ENCODE data around the gene INPP5K.

INPP5K gene

DNA sequence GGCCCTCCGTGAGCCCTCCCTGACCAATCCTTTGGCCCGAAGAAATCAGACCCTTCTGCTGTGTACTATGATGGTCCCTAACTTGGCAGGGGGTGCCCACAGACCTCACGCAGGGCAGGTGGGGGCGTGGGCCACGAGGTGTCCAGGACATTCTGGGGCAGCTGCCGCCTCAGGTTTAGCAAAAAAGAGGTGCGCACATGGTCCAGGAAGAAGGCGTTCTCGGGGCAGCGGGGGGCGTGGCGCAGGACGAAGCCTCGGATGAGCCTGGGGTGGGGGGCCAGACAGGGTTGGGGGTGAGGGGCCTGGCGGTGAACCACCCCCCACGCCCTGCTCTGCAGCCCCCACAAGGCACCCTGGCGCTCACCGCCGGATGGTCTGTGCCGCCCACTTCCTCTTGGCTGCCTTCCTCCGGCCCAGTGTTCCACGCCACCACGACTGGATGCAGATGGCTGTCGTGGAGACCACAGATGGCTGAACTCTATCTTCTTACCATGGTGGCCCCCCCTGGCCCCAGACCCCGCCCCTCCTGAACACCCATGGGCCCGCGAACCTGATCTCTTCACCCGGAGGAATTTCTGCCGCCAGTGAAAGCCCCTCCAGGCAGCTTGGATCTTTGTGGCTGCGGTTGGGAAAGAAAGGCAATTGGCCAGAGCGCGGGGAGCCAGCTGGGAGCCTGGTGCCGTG is 46.2 kb downstream of the INPP5K start:
- Histone ChIP-seq H3K36me3 (ENCODE audit: control insufficient read depth, low read length) (peaks cover 12% of the 10 kb centered on the region), H4K20me1 (ENCODE audit: control insufficient read depth, insufficient read depth, low read depth, low read length) (no peaks in the 10 kb centered on the region), H3K27me3 (ENCODE audit: control insufficient read depth, low read length) (no peaks in the 10 kb centered on the region), H3K4me3 (ENCODE audit: low read length) (no peak overlapping the region), H3F3A (ENCODE audit: control insufficient read depth, insufficient read depth) (no peaks in the 10 kb centered on the region), H3K4me1 (ENCODE audit: control insufficient read depth, low read length) (peaks cover 9% of the 10 kb centered on the region), H3K79me2 (ENCODE audit: control insufficient read depth, low read length) (no peaks in the 10 kb centered on the region), H3K27ac (ENCODE audit: low read depth, low read length) (no peak overlapping the region), H3K4me2 (ENCODE audit: low read length) (no peak overlapping the region), H3K9me2 (replicated peaks; ENCODE audit: control insufficient read depth, low read length) (no peaks in the 10 kb centered on the region), H3K9me3 (ENCODE audit: control insufficient read depth, insufficient read depth, low read length) (no peaks in the 10 kb centered on the region)
- TF ChIP-seq, protein P1, sequence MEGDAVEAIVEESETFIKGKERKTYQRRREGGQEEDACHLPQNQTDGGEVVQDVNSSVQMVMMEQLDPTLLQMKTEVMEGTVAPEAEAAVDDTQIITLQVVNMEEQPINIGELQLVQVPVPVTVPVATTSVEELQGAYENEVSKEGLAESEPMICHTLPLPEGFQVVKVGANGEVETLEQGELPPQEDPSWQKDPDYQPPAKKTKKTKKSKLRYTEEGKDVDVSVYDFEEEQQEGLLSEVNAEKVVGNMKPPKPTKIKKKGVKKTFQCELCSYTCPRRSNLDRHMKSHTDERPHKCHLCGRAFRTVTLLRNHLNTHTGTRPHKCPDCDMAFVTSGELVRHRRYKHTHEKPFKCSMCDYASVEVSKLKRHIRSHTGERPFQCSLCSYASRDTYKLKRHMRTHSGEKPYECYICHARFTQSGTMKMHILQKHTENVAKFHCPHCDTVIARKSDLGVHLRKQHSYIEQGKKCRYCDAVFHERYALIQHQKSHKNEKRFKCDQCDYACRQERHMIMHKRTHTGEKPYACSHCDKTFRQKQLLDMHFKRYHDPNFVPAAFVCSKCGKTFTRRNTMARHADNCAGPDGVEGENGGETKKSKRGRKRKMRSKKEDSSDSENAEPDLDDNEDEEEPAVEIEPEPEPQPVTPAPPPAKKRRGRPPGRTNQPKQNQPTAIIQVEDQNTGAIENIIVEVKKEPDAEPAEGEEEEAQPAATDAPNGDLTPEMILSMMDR (IDR thresholded peaks at IDR 0.05; ENCODE audit: low read depth, low read length, poor library complexity, severe bottlenecking): no peak

DNA sequence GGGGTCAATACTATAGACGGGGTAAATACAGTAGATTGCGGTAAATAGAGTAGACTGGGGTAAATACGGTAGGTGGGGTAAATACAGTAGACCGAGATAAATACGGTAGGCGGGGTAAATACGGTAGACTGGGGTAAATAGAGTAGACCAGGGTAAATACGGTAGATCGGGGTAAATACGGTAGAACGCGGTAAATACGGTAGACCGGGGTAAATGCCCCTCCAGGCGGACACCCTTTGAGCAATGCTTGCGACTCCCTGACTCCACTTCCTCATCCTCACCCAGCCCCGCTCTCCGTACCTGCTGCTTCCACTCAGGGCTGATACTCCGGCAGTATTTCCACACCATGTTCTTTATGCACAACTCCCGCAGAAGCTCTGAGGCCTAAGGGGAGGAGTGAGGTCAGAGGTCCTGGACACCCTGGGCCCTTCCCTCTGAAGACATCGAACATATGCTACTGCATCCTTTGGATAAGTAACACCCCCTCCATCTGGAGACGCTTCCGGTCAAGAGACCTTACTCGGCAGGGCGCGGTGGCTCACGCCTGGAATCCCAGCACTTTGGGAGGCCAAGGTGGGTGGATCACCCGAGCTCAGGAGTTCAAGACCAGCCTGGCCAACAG is 47.1 kb downstream of the INPP5K start:
- Histone ChIP-seq H3K27ac (ENCODE audit: low read depth, low read length) (no peak overlapping the region), H3K4me1 (ENCODE audit: control insufficient read depth, low read length) (peaks cover under 1% of the 10 kb centered on the region), H4K20me1 (ENCODE audit: control insufficient read depth, insufficient read depth, low read depth, low read length) (no peaks in the 10 kb centered on the region), H3K36me3 (ENCODE audit: control insufficient read depth, low read length) (peaks cover 12% of the 10 kb centered on the region), H3K9me2 (replicated peaks; ENCODE audit: control insufficient read depth, low read length) (no peaks in the 10 kb centered on the region), H3F3A (ENCODE audit: control insufficient read depth, insufficient read depth) (no peaks in the 10 kb centered on the region), H3K4me2 (ENCODE audit: low read length) (no peak overlapping the region), H3K4me3 (ENCODE audit: low read length) (no peak overlapping the region), H3K9me3 (ENCODE audit: control insufficient read depth, insufficient read depth, low read length) (no peaks in the 10 kb centered on the region), H3K27me3 (ENCODE audit: control insufficient read depth, low read length) (no peaks in the 10 kb centered on the region), H3K79me2 (ENCODE audit: control insufficient read depth, low read length) (no peaks in the 10 kb centered on the region)
- TF ChIP-seq, protein P1 (IDR thresholded peaks at IDR 0.05; ENCODE audit: low read depth, low read length, poor library complexity, severe bottlenecking): no peak
- no peak for TF ChIP-seq EZH2phosphoT487 (IDR thresholded peaks at IDR 0.05; ENCODE audit: borderline replicate concordance, low read length)

DNA sequence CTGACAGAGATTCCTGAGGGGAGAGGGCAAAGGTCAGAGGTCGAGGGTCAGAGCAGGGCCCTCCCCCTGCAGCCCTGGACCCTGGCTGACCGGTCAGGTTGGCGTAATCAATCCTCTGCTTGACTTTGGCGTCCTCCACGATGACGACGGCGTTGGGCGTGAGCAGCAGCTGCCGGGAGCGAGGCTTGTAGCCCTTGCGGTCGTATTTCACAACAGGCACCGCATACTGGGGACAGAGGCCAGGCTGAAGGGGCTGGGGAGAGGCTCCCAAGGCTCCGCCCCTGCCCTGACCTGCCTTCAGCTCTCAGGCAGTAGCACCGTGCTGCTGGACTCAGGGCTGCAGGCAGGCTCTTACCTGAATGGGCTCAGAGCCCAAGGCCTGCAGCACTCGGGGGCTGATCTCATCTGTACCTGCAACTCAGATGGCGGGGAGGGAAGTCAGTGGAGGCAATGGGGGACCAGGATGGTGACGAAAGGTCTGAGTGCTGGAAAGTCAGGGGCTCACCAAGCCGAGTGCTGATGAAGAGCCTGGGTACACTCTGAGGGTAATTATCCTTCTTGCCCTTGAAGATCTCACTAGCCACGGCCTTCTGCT is 48.4 kb downstream of the INPP5K start:
- no peaks in the 10 kb centered on the region for H3K9me3 ChIP-seq (ENCODE audit: control insufficient read depth, insufficient read depth, low read length)
- no peaks in the 10 kb centered on the region for H4K20me1 ChIP-seq (ENCODE audit: control insufficient read depth, insufficient read depth, low read depth, low read length)
- H3K4me1 ChIP-seq (ENCODE audit: control insufficient read depth, low read length): peaks cover 11% of the 10 kb centered on the region
- H3K27ac ChIP-seq (ENCODE audit: low read depth, low read length): no peak overlapping the region
- no peaks in the 10 kb centered on the region for H3K9me2 ChIP-seq (replicated peaks; ENCODE audit: control insufficient read depth, low read length)
- H3K36me3 ChIP-seq (ENCODE audit: control insufficient read depth, low read length): peaks cover 12% of the 10 kb centered on the region
- TF ChIP-seq, protein P1 (IDR thresholded peaks at IDR 0.05; ENCODE audit: low read depth, low read length, poor library complexity, severe bottlenecking): no peak
- no peak for TF ChIP-seq EZH2phosphoT487 (IDR thresholded peaks at IDR 0.05; ENCODE audit: borderline replicate concordance, low read length)
- no peaks in the 10 kb centered on the region for H3F3A ChIP-seq (ENCODE audit: control insufficient read depth, insufficient read depth)
- H3K4me2 ChIP-seq (ENCODE audit: low read length): no peak overlapping the region
- H3K27me3 ChIP-seq (ENCODE audit: control insufficient read depth, low read length): no peaks in the 10 kb centered on the region
- H3K4me3 ChIP-seq (ENCODE audit: low read length): no peak overlapping the region
- no peaks in the 10 kb centered on the region for H3K79me2 ChIP-seq (ENCODE audit: control insufficient read depth, low read length)

All from DOHH2 (cell line).